ENCODE results near the gene OR13G1.
"Not testable (repeated sequence)": the region's sequence is repeated elsewhere in the genome, so short reads cannot be mapped to it uniquely, and the experiment has no call there.

The OR13G1 gene, protein sequence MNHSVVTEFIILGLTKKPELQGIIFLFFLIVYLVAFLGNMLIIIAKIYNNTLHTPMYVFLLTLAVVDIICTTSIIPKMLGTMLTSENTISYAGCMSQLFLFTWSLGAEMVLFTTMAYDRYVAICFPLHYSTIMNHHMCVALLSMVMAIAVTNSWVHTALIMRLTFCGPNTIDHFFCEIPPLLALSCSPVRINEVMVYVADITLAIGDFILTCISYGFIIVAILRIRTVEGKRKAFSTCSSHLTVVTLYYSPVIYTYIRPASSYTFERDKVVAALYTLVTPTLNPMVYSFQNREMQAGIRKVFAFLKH

DNA sequence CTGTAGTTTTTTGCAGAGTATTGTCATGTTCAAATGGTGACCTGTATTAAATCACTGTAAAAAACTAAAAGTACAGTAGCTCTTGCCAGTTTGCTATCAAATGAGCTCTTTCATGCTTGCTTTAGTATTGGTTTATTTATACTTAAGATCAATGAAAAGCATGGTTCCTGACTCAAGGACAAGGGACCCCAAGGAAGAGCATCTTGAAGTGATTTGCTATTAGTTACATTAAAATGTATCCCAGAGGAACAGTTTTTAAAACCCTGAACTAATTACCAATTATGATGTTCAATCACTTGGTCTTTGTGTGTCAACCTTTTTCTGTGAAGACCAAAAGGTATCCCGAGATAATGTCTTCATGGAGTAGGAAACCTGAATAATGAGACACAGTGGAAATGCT, at the start of gene OR13G1:
TSS of gene OR13G1 (minus strand) at position 101 of the 400 bp plus-strand sequence. CDS start 6,698 bp downstream, outside the sequence.
- DNase-seq (ENCODE audit: low read depth in 2 of 2) = no peak

DNA sequence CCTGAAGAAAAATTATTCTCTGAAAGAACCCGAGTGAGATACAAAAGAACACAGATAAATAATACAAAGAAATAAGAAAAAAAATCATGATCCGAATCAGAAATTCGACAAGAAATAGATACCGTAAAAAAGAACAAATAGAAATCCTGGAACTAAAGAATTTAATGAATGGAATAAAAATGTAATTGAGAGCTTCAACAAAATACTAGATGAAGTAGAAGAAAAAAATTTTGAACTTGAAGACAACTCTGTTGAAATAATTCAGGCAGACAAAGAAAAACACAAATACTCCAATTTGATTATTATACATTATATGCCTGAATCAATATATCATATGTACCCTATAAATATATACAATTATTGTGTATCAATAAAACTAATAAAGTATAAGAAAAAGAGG, 41.7 kb upstream of the OR13G1 start:
- no peak for DNase-seq (ENCODE audit: low read depth in 2 of 2)

DNA sequence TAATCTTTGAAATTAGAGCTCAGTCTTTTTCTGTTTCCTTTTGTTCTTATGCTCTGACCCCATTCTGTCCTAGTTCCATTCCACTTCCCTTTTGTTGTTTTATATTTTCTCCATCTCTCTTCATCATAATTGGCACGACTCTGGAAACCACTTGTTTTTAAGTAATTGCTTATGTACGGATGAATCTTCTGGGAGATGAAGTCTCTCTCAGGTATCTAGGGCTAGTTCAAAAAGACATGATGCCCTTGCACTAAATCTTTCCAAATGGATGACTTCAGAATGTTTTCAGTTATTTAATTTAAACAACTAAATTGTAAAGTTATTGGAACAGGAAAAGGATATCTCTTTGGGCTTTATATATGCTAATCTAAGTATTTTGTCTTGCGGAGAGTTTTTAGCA, 37.0 kb upstream of the OR13G1 start, which contains the start of gene OR6F1:
TSS of gene OR6F1 (minus strand) at position 101 of the 400 bp plus-strand sequence. CDS start 3,891 bp downstream, outside the sequence.
- DNase-seq (ENCODE audit: low read depth in 2 of 2) = no peak

DNA sequence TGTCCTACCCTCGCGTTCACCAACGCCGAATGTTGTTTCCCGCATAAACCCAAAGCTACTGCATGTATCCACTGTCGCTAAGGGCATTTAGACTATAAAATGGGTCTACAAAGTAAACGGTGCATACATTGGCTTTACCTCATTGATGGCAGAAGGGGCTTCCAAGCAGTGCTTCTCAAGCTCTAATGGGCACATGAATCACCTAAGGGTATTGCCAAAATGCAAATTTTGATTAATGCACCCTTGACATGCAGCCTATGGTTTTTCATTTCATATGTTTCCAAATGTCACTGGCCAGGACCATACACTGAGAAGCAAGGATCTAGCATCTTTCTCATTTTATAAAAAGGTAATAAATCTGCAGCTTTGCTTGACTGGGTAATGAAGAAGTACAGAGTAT, 34.2 kb upstream of the OR13G1 start:
- DNase-seq (ENCODE audit: low read depth in 2 of 2) = no peak

DNA sequence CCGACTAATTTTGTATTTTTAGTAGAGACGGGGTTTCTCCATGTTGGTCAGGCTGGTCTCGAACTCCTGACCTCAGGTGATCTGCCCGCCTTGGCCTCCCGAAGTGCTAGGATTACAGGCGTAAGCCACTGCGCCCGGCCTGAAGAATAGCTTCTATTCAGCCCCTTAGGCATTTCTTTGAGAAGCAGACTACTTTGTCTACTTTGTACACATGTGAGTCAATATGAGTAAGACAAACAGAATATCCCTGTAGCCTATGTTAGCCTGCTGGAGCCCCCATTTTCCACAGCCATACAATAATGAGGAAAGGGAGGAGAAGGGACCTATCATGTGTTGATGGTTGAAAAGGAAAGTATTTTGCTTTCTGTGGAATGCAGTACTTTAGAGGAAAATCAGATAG, 31.1 kb upstream of the OR13G1 start:
- DNase-seq (ENCODE audit: low read depth in 2 of 2) = not testable (repeated sequence)

DNA sequence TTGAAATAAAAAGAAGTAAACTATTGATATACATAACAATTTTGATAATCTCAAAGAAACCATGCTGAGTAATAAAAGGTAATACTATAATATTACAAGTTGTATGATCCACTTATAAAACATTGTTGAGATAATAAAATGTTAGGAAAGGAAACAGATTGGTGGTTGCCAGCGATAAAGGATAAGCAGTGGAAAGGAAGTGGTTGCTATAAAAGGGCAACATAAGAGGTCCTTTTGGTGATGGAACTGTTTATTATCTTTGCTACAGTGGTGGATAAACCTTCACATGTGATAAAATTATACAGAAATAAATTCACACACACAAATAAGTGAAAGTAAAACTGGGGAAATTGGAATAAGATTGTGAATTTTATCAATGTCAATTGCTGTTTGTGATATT, 21.8 kb upstream of the OR13G1 start:
- no peak for DNase-seq (ENCODE audit: low read depth in 2 of 2)

DNA sequence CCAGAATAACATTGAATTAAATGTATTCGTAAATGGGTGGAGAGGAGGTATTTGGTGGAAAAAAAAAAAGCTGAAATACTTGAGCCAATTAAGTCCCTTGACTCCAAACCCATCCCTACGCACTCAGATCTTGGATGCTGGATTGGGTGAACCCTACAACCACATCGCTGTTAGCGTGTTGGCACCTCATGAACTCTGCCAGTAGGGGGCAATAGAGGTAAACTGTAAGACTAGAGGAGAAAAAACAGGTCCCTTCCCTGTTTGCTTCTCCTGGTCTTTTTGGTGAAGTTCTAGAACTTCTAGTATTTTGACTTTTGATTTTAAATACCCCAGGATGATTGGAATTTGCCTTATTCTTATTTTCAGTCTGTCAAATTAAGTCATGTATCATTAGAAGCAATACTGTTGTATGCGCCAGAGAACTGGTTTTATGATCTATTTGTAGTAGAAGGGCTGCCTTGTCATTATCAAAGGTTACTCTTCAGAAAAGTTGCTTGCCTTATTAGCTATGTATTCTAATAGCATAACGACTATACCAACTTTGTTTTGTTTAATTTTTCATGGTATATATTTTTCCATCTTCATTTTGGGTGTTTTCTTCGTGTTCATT, 1.9 kb upstream of the OR13G1 start:
- no peak for DNase-seq (ENCODE audit: low read depth in 2 of 2)

DNA sequence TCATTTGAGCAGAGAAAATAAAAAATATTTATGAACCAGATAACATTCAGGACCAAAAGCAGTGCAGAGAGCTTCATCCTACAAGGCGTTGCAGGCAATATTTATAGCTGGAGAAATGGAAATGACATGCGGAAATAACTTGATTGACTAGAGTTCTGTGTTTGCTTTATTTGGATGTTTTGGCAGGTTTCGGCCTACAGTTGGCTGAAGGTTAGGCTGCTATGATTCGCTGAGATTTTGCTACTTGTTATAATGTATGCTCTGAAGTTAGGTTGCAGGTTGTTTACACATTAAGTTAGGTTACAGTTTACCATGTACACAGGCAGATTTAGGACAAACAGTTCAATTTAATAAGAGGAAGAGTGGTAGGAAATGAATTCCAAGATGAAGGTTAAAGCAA, 632 bp upstream of the OR13G1 start:
- DNase-seq (ENCODE audit: low read depth in 2 of 2) = no peak

DNA sequence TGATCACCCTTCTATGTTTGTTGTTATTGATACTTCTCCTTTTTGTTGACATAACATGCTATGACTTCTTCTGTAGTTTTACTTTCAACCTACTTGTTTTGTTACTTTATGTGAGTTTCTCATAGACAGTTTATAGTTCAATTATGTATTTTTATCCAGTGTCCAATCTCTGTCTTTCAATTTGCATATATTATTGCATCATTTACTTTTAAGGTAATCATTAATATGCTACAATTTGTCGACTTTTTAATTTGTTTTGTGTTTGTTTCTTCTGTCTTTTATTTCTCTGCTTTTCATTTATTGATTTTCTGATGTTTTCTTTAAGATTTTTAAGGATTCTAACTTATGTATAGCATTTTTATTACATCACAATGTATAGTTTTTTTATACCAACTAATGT, 10.3 kb downstream of the OR13G1 start:
- DNase-seq (ENCODE audit: low read depth in 2 of 2) = no peak

DNA sequence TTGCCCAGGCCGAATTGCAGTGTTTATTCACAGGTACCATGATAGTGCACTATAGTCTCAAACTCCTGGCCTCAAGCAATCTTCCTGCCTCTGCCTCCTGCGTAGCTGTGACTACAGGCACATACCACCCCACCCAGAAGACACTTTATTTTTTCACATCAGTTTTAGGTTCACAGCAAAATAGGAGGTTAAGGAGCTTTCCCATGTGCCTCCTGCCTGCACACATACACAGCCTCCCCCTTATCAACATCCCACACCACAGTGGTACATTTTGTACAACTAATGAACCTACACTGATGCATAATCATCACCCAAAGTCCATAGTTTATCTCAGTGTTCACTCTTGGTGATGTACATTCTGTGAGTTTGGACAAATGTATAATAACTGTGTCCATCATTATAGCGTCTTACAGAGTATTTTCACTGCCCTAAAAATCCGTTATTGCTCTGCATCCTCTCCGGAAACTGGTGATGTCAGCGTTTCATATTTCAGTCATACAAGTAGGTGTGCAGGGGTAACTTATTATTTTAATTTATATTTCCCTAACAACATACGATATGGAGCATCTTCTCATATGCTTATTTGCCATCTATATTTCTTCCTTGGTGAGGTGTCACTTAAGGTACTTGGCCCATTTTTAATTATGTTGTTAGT, 23.2 kb downstream of the OR13G1 start:
- DNase-seq (ENCODE audit: low read depth in 2 of 2) = no peak

DNA sequence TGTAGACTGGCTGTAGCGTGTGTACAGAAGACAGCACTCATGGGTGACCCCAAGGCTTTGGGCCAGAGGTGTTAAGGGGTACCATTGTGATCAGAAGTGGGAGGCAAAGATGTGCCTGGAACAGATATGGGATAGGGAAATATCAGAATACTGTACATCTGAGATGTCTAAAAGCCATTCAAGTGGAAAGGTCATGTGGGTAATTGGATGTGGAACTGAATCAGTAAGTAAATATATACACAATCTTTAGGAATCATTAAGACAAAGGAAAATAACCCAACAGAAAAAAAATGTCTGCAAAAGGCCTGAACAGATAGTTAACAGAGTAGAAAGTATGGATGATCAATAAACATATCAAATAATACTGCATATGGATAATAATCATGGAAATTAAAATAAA, 26.5 kb downstream of the OR13G1 start:
- DNase-seq (ENCODE audit: low read depth in 2 of 2) = no peak

DNA sequence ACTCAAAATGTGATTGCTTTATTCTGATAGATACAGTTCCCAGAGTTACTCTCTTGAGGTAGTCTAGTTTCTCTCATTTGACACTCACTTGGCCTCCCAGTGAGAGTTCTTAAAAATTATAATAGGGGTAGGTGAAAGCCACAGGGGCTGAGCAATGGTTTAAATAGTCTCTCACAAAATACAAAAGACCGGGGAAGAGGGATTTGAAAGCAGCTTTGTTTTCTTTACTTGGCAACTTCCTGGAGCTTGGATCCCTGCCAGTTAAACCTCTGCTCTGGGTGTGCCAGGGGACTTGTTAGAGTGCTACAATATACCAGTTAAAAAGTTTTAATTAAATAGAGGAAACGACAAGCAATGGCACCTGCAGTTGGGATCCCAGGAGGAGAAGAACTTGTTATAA, 31.7 kb downstream of the OR13G1 start:
- DNase-seq (ENCODE audit: low read depth in 2 of 2) = no peak

DNA sequence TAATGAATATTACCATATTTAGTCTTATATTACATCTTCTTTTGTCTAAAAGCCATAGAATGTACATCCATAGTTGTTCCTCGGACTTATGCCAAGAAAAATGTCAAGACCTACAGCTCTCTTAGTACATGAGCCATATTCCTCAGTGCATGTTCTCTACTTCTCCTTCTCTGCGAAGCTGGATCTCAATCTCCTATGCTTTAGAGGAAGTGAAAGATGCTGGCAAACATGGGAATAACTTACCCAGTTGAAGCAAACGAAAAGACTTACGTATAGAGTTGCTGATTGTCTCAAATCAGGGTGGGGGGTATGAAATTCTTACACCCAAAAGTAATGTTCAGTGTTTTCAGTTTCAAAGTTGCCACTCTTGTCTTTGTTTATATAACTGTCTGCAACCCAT, 32.7 kb downstream of the OR13G1 start:
- no peak for DNase-seq (ENCODE audit: low read depth in 2 of 2)

DNA sequence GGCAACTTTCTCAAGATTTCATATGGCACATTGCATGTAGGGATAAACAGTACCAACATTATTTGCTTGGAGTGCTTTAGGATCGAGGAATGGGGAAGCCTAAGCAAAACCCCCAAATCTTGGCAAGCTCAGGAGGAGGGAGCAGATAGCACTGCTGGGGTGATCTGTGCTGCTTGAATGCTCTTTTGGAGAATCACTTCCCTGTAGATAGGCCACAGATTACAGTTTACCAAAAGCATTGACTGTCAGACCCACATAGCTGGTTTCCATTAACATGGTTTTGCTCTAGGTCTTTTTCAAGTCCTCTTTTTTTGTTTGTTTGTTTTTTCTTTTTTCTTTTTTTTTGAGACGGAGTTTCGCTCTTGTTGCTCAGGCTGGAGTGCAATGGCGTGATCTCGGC, 36.8 kb downstream of the OR13G1 start:
- DNase-seq (ENCODE audit: low read depth in 2 of 2) = no peak

DNA sequence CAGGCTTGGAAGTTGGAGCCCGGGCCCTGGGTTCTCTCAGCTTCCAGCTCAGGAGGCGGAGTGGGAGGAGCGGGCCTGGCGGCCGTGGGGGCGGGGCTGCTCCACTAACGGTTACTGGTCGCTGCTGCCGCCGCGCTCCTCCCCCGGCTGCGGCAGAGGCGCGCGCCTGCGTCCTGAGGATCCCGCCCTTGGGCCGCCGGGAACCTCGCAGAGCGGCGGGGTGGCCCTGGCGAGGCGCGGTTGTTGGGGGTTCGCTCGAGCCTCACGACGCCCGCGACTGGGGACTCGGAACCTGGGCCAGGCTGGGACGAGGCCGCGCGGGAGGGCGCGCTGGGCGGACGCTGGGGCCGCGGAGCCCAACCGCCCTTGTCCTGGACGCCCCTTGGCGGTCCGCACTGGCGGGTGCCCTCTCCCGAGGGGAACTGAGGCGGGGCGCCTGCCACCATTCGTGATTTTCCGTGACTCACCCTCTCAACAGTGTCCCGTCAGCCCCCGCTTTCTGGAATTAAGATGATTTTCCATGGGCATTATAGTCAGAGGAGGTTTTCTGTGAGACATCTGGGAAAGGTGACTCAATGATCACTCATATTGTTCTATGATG, 40.1 kb downstream of the OR13G1 start:
- peak; percentile 36 to 40 for DNase-seq (ENCODE audit: low read depth in 2 of 2)

DNA sequence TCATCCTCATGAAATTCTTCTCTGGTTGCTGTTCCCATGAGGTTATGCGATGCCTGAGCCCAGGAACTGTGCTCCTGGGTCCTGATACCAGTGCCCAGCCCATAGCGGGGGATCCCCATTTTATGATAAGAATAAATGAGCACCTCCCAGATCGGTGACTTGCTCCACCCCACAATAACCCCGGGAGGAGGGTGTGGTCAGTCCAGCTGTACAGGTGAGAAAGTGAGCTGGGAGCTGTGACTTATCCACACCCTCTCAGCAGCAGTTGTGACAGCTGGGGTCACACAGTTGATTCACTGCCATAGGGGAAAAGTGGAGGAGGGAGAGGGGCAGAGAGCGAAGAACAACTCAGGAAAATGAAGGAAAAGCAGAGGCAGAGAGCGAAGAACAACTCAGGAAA, 40.8 kb downstream of the OR13G1 start:
- DNase-seq (ENCODE audit: low read depth in 2 of 2) = no peak

DNA sequence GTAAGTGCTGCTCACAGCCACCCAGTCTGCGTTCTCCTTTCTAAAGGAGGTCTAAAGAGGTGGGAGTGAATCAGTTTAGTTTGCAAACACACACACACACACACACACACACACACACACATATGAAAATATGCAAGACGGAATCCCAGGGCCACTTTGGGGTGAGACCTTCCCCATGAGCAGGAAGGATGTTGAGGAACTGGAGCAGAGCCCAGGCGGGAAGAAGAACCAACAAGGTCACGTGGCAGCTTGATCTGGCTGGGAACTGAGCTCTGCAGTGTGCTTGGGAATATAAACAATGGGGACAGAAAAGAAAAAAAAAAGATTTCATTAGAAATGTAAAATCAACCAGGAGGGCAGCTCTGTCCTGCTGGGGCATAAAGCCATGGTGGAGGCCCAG, 41.5 kb downstream of the OR13G1 start:
- DNase-seq (ENCODE audit: low read depth in 2 of 2) = no peak

DNA sequence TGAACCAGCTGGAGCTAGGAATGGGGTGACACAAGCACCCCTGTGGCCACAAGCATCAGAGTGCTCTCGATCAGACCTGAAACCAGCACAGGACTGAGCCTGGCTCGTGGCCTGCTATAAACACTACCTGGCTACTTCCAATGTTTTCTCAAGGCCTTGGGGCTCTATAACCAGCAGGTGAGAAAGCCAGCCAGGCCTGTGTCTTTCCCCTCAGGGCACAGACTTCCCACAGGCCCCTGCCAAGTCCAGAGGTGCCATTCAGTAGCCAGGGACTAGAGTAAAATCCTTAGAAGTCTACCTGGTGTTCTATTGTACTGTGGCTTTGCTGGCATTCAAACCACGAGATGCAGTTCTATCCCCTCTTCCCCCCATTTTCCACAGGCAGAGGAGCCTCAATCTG, 51.6 kb downstream of the OR13G1 start:
- no peak for DNase-seq (ENCODE audit: low read depth in 2 of 2)
